Spleen (tissue), 7 donors: ENCODE measurements around the gene TLK2.

ENCODE experiments used
- POLR2AphosphoS5 ChIP-seq, 3 donors: sonication (generic); formaldehyde crosslinking; IDR thresholded peaks; one replicate each; pipeline ENCODE4 v1.5.1; 2017; ENCODE audit warnings: antibody characterized with exemption in 3 of 3
- TF ChIP-seq, protein P1 (sequence below), 11 experiments: fragments of 200-600 bp in 7 of 11; fragments of 450-650 bp in 4 of 11; sonication (generic) in 4 of 11; IDR thresholded peaks in 8 of 11; conservative IDR thresholded peaks in 3 of 11; 1 replicate in 7 of 11; 2 replicates in 4 of 11; pipeline versions ENCODE4 v1.4.0 to v1.8.0; 2016 to 2021; ENCODE audit warnings: antibody characterized with exemption in 11 of 11, inconsistent platforms in 4 of 11, mild to moderate bottlenecking in 1 of 11
- donor health status: DM: no; HTN: no; CAD: no; lungs with moderate emphysema.
- donor health status: DM: no; HTN: no; CAD: no.
- donor health status: DM: no; HTN: no; CAD: no.

DNA sequence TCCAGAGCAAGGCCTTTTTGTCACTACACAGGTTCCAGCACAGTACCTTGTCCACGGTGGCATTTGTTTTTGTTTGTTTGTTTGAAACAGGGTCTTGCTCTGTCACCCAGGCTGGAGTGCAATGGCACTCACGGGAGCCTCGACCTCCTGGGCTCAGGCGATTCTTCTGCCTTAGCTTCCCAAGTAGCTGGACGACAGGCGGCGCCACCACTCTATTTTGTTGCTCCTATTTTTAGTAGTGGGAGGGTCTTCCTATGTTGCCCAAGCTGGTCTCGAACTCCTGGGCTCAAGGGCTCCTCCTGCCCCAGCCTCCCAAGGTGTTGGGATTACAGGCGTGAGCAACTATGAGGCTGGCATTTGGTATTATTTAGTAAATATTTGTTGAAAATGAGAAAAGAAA lies 159.2 kb downstream of the TLK2 start:
- TF ChIP-seq POLR2AphosphoS5 (IDR thresholded peaks at IDR 0.05) = no peak
- TF ChIP-seq, protein P1, sequence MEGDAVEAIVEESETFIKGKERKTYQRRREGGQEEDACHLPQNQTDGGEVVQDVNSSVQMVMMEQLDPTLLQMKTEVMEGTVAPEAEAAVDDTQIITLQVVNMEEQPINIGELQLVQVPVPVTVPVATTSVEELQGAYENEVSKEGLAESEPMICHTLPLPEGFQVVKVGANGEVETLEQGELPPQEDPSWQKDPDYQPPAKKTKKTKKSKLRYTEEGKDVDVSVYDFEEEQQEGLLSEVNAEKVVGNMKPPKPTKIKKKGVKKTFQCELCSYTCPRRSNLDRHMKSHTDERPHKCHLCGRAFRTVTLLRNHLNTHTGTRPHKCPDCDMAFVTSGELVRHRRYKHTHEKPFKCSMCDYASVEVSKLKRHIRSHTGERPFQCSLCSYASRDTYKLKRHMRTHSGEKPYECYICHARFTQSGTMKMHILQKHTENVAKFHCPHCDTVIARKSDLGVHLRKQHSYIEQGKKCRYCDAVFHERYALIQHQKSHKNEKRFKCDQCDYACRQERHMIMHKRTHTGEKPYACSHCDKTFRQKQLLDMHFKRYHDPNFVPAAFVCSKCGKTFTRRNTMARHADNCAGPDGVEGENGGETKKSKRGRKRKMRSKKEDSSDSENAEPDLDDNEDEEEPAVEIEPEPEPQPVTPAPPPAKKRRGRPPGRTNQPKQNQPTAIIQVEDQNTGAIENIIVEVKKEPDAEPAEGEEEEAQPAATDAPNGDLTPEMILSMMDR (IDR thresholded peaks at IDR 0.05 in 8 of 11, conservative IDR thresholded peaks at IDR 0.05 in 3 of 11) = no peak
